ENCODE results near the gene FKBP5.

FKBP5 gene

GRCh38 chr6:35626401-35626800, 62.3 kb downstream of the FKBP5 start:
- ATAC-seq (replicated peaks) (no peak), DNase-seq (no peak)
- no peak overlapping the region for H3K27ac Mint-ChIP-seq
- H3K4me1 Mint-ChIP-seq (ENCODE audit: low read depth in 2 of 2) = peaks cover 6 to 7% of the 10 kb centered on the region in 2 donors
- H3K27me3 Mint-ChIP-seq = no peaks in the 10 kb centered on the region
- peaks cover 14% of the 10 kb centered on the region for H3K36me3 Mint-ChIP-seq (ENCODE audit: insufficient read depth)
- no peak overlapping the region for H3K4me3 Mint-ChIP-seq
- H3K9me3 Mint-ChIP-seq = no peaks in the 10 kb centered on the region

GRCh38 chr6:35624341-35625070, 64.2 kb downstream of the FKBP5 start:
- Mint-ChIP-seq H3K36me3 (ENCODE audit: insufficient read depth) (peaks cover 14% of the 10 kb centered on the region), H3K4me1 (ENCODE audit: low read depth in 2 of 2) (peaks cover 6% of the 10 kb centered on the region in 2 donors), H3K9me3 (no peaks in the 10 kb centered on the region), H3K27ac (peak overlapping the region in 1 of 2 donors; percentile 0), H3K4me3 (no peak overlapping the region), H3K27me3 (no peaks in the 10 kb centered on the region)
- DNase-seq = peak in 1 of 3 experiments; percentile 5
- ATAC-seq (replicated peaks) = peak; percentile 78

GRCh38 chr6:35622283-35622682, 66.4 kb downstream of the FKBP5 start:
- Mint-ChIP-seq H3K4me3 (no peak overlapping the region), H3K4me1 (ENCODE audit: low read depth in 2 of 2) (peaks cover 6% of the 10 kb centered on the region in 2 donors)

GRCh38 chr6:35620706-35621105, 68.0 kb downstream of the FKBP5 start:
- peaks cover 6% of the 10 kb centered on the region in 2 donors for H3K4me1 Mint-ChIP-seq (ENCODE audit: low read depth in 2 of 2)
- H3K27me3 Mint-ChIP-seq = no peaks in the 10 kb centered on the region
- ATAC-seq (replicated peaks) (no peak), DNase-seq (no peak)
- no peak overlapping the region for H3K4me3 Mint-ChIP-seq
- no peaks in the 10 kb centered on the region for H3K9me3 Mint-ChIP-seq
- H3K27ac Mint-ChIP-seq = no peak overlapping the region
- H3K36me3 Mint-ChIP-seq (ENCODE audit: insufficient read depth) = peaks cover 47% of the 10 kb centered on the region

More at GRCh38 chr6:35622283-35622682, 66.4 kb downstream of the FKBP5 start:
- Mint-ChIP-seq H3K36me3 (ENCODE audit: insufficient read depth) (peaks cover 33% of the 10 kb centered on the region), H3K27ac (no peak overlapping the region), H3K27me3 (no peaks in the 10 kb centered on the region), H3K9me3 (no peaks in the 10 kb centered on the region)
- no peak for DNase-seq
- no peak for ATAC-seq (replicated peaks)

- Mint-ChIP-seq H3K9me3 (no peaks in the 10 kb centered on the region), H3K27me3 (no peaks in the 10 kb centered on the region), H3K4me1 (ENCODE audit: low read depth in 2 of 2) (peaks cover 16 to 28% of the 10 kb centered on the region in 2 donors), H3K27ac (peak overlapping the region in 1 of 2 donors; percentile 38), H3K4me3 (no peak overlapping the region), H3K36me3 (ENCODE audit: insufficient read depth) (peaks cover 49% of the 10 kb centered on the region)
- ATAC-seq (replicated peaks) = no peak
- no peak for DNase-seq
These were observed 75.0 kb downstream of the FKBP5 start for GRCh38 chr6:35613762-35614161.

- no peaks in the 10 kb centered on the region for H3K27me3 Mint-ChIP-seq
- no peaks in the 10 kb centered on the region for H3K9me3 Mint-ChIP-seq
- H3K4me1 Mint-ChIP-seq (ENCODE audit: low read depth in 2 of 2) = peaks cover 16 to 29% of the 10 kb centered on the region in 2 donors
- DNase-seq = peak; percentile 27 to 45 (median 37)
- H3K27ac Mint-ChIP-seq = peak overlapping the region; percentile 87 to 88
- ATAC-seq (replicated peaks) = peak; percentile 99
- peaks cover 32% of the 10 kb centered on the region for H3K36me3 Mint-ChIP-seq (ENCODE audit: insufficient read depth)
- peak overlapping the region; percentile 64 to 67 for H3K4me3 Mint-ChIP-seq
These were observed 77.5 kb downstream of the FKBP5 start for GRCh38 chr6:35611240-35611639.

GRCh38 chr6:35610830-35611229, 77.9 kb downstream of the FKBP5 start:
- peaks cover 19 to 33% of the 10 kb centered on the region in 2 donors for H3K4me1 Mint-ChIP-seq (ENCODE audit: low read depth in 2 of 2)
- H3K27ac Mint-ChIP-seq = peak overlapping the region; percentile 87 to 88
- H3K9me3 Mint-ChIP-seq = no peaks in the 10 kb centered on the region
- no peak for ATAC-seq (replicated peaks)
- no peaks in the 10 kb centered on the region for H3K27me3 Mint-ChIP-seq
- no peak for DNase-seq
- peaks cover 28% of the 10 kb centered on the region for H3K36me3 Mint-ChIP-seq (ENCODE audit: insufficient read depth)
- peak overlapping the region; percentile 64 to 67 for H3K4me3 Mint-ChIP-seq

- H3K27me3 Mint-ChIP-seq = no peaks in the 10 kb centered on the region
- peaks cover 24% of the 10 kb centered on the region for H3K36me3 Mint-ChIP-seq (ENCODE audit: insufficient read depth)
- peak overlapping the region; percentile 22 to 50 for H3K27ac Mint-ChIP-seq
- H3K9me3 Mint-ChIP-seq = no peaks in the 10 kb centered on the region
- DNase-seq (no peak), ATAC-seq (replicated peaks) (no peak)
- no peak overlapping the region for H3K4me3 Mint-ChIP-seq
- peaks cover 21 to 37% of the 10 kb centered on the region in 2 donors for H3K4me1 Mint-ChIP-seq (ENCODE audit: low read depth in 2 of 2)
These were observed 79.1 kb downstream of the FKBP5 start for GRCh38 chr6:35609588-35609987.

GRCh38 chr6:35607517-35608233, 81.0 kb downstream of the FKBP5 start:
- DNase-seq = no peak
- Mint-ChIP-seq H3K36me3 (ENCODE audit: insufficient read depth) (peaks cover 10% of the 10 kb centered on the region), H3K4me3 (no peak overlapping the region), H3K27ac (peak overlapping the region in 1 of 2 donors; percentile 12), H3K4me1 (ENCODE audit: low read depth in 2 of 2) (peaks cover 28 to 43% of the 10 kb centered on the region in 2 donors), H3K9me3 (no peaks in the 10 kb centered on the region), H3K27me3 (no peaks in the 10 kb centered on the region)
- ATAC-seq (replicated peaks) = no peak

- no peaks in the 10 kb centered on the region for H3K27me3 Mint-ChIP-seq
- no peak for ATAC-seq (replicated peaks)
- peak overlapping the region; percentile 74 to 84 for H3K27ac Mint-ChIP-seq
- no peaks in the 10 kb centered on the region for H3K9me3 Mint-ChIP-seq
- H3K36me3 Mint-ChIP-seq (ENCODE audit: insufficient read depth) = peaks cover 3% of the 10 kb centered on the region
- peaks cover 30 to 46% of the 10 kb centered on the region in 2 donors for H3K4me1 Mint-ChIP-seq (ENCODE audit: low read depth in 2 of 2)
- DNase-seq = no peak
- H3K4me3 Mint-ChIP-seq = peak overlapping the region; percentile 54 to 58
These were observed 83.1 kb downstream of the FKBP5 start for GRCh38 chr6:35605600-35605999.

GRCh38 chr6:35603326-35604202, 85.2 kb downstream of the FKBP5 start:
- Mint-ChIP-seq H3K4me3 (peak overlapping the region; percentile 42 to 69), H3K36me3 (ENCODE audit: insufficient read depth) (peaks cover 3% of the 10 kb centered on the region), H3K9me3 (no peaks in the 10 kb centered on the region), H3K27ac (peak overlapping the region; percentile 76 to 86), H3K27me3 (no peaks in the 10 kb centered on the region), H3K4me1 (ENCODE audit: low read depth in 2 of 2) (peaks cover 42 to 49% of the 10 kb centered on the region in 2 donors)
- ATAC-seq (replicated peaks) (no peak), DNase-seq (no peak)

- Mint-ChIP-seq H3K36me3 (ENCODE audit: insufficient read depth) (peaks cover 3% of the 10 kb centered on the region), H3K4me1 (ENCODE audit: low read depth in 2 of 2) (peaks cover 43 to 49% of the 10 kb centered on the region in 2 donors), H3K27ac (peak overlapping the region; percentile 54 to 76), H3K4me3 (peak overlapping the region; percentile 65 to 69), H3K27me3 (no peaks in the 10 kb centered on the region), H3K9me3 (no peaks in the 10 kb centered on the region)
- no peak for ATAC-seq (replicated peaks)
- DNase-seq = no peak
These were observed 86.4 kb downstream of the FKBP5 start for GRCh38 chr6:35602133-35602946.

Measured in effector memory CD8-positive, alpha-beta T cell (primary cell).